Esophagus muscularis mucosa (tissue), 4 donors: ENCODE results near the gene MBD5. TPM values are rescaled to one million over a fixed set of nuclear protein-coding genes. Genes with fewer than 3 reads are reported as not detected.
A peak's percentile ranks its signal among the peaks of the same experiment; 100 is the strongest.

Experiments
- DNase-seq: peaks from one replicate; pipeline ENCODE4 v3.0.0-alpha.2; 2017; ENCODE audit errors: extremely low spot score
- H3K27ac ChIP-seq, 4 donors: fragments of 200-600 bp; sonication (generic); replicated peaks in 1 of 4; 1 replicate in 3 of 4; 2 replicates in 1 of 4; pipeline ENCODE4 v1.5.1; 2016 to 2019; ENCODE audit warnings: mild to moderate bottlenecking in 1 of 4
- H3K27me3 ChIP-seq, 4 donors: fragments of 200-600 bp; sonication (generic); one replicate each; pipeline versions ENCODE4 v1.5.1 to v1.6.0; 2016 to 2019
- H3K36me3 ChIP-seq, 4 donors: fragments of 200-600 bp; sonication (generic); one replicate each; pipeline ENCODE4 v1.5.1; 2016 to 2019
- H3K4me1 ChIP-seq, 4 donors: fragments of 200-600 bp; sonication (generic); one replicate each; pipeline ENCODE4 v1.5.1; 2016 to 2019
- H3K4me3 ChIP-seq, 4 donors: fragments of 200-600 bp; sonication (generic); 1 replicate in 2 of 4; 2 replicates in 2 of 4; pipeline ENCODE4 v1.5.1; 2016 to 2019; ENCODE audit warnings: mild to moderate bottlenecking in 4 of 4, moderate library complexity in 1 of 4
- H3K9me3 ChIP-seq, 4 donors: fragments of 200-600 bp; sonication (generic); 1 replicate in 3 of 4; 2 replicates in 1 of 4; pipeline ENCODE4 v1.5.1; 2016 to 2019
- EP300 ChIP-seq: sonication (generic); formaldehyde crosslinking; IDR thresholded peaks from one replicate; pipeline ENCODE4 v1.6.1; 2017; ENCODE audit warnings: antibody characterized with exemption
- POLR2A ChIP-seq: fragments of 450-650 bp; IDR thresholded peaks from one replicate; pipeline ENCODE4 v1.6.1; 2017; ENCODE audit warnings: antibody characterized with exemption, moderate library complexity, mild to moderate bottlenecking, low read depth
- POLR2AphosphoS5 ChIP-seq, 2 donors: sonication (generic); formaldehyde crosslinking; IDR thresholded peaks; one replicate each; pipeline ENCODE4 v1.6.1; 2017; ENCODE audit warnings: antibody characterized with exemption in 2 of 2
- WGBS: methylation state at CpG from one replicate; pipeline ENCODE4 v1.1.5; 2018; 5-methylcytosine and 5-hydroxymethylcytosine counted together
- intact Hi-C: fragments of 100-400 bp; cut with DNase I; formaldehyde crosslinking; loops from one replicate; pipeline ENCODE4 v1.15.1; 2023
- total RNA-seq, 4 donors: library from RNA; depleted of rRNA; stranded (reverse); fragments of >200 nt; gene quantifications; one replicate each; pipeline versions ENCODE4 v1.1.0 to v1.2.1, GENCODE V29; 2016
- TF ChIP-seq, protein P1 (sequence below), 3 experiments: fragments of 200-600 bp in 2 of 3; fragments of 450-650 bp in 1 of 3; sonication (generic) in 2 of 3; IDR thresholded peaks; one replicate each; pipeline ENCODE4 v1.5.1; 2017 to 2019; ENCODE audit warnings: antibody characterized with exemption in 3 of 3, mild to moderate bottlenecking in 2 of 3, moderate library complexity in 1 of 3

Gene MBD5
- total RNA-seq, 4 donors from 2014 or later, result 34.6 to 49.0 (median 44.9) TPM

DNA sequence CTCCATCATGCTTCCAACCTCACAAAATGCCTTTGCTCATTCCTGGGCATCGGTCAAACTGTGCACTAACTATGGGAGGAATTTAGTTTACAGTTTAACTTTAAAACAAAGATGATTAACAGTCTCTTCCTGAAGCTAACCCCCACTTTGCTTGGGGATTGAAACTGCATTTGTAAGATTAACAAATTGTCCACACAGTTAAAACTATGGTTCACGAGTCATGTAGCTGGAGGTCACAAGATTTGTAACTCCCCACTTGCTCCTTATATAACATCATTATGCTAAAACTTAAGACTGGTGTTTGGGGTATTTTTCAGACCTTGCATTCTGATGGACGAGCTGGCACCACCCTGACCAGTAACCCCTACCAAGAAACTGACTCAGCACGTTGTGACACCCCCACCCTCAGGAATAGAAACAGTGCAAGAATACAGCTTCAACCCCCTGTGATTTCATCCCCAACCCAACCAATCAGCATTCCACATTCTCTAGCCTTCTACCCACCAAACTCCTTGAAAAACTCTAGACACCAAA, 252.3 kb downstream of the MBD5 start:
- Histone ChIP-seq H3K27me3 (no peaks in the 10 kb centered on the region), H3K4me3 (no peak overlapping the region), H3K36me3 (no peaks in the 10 kb centered on the region), H3K27ac (peak overlapping the region; percentile 4 to 49 (median 36)), H3K4me1 (peaks cover 0 to 20% (median 12%) of the 10 kb centered on the region in 4 donors), H3K9me3 (no peaks in the 10 kb centered on the region)
- DNase-seq, result no peak
- intact Hi-C loops, result no loop called here
- 36% methylated on average over 4 of the region's 4 CpGs for WGBS
- TF ChIP-seq, protein P1, sequence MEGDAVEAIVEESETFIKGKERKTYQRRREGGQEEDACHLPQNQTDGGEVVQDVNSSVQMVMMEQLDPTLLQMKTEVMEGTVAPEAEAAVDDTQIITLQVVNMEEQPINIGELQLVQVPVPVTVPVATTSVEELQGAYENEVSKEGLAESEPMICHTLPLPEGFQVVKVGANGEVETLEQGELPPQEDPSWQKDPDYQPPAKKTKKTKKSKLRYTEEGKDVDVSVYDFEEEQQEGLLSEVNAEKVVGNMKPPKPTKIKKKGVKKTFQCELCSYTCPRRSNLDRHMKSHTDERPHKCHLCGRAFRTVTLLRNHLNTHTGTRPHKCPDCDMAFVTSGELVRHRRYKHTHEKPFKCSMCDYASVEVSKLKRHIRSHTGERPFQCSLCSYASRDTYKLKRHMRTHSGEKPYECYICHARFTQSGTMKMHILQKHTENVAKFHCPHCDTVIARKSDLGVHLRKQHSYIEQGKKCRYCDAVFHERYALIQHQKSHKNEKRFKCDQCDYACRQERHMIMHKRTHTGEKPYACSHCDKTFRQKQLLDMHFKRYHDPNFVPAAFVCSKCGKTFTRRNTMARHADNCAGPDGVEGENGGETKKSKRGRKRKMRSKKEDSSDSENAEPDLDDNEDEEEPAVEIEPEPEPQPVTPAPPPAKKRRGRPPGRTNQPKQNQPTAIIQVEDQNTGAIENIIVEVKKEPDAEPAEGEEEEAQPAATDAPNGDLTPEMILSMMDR (IDR thresholded peaks at IDR 0.05), result no peak
- TF ChIP-seq POLR2A (no peak), POLR2AphosphoS5 (IDR thresholded peaks at IDR 0.05) (no peak), EP300 (no peak)

DNA sequence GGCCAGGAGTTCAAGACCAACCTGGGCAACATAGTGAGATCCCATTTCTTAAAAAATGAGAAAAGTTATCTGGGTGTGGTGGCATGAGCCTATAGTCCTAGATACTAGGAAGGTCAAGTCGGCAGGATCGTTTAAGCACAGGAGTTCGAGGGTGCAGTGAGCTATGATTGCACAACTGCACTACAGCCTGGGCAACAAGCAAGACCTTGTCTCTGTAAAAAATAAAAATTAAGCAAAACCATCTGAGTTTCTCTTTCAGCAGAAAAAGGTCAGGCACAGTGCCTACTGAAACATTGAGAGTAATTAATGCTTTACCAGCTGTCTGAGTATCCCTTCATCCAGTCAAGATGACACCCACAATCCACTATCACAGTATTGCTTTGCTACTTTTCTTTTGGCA, 258.3 kb downstream of the MBD5 start:
- H3K9me3 ChIP-seq, result no peaks in the 10 kb centered on the region
- no peak overlapping the region for H3K4me3 ChIP-seq
- intact Hi-C loops, result no loop called here
- peaks cover 8 to 14% (median 9%) of the 10 kb centered on the region in 4 donors for H3K4me1 ChIP-seq
- H3K36me3 ChIP-seq, result no peaks in the 10 kb centered on the region
- WGBS, result 93% methylated on average over 3 of the region's 3 CpGs
- no peaks in the 10 kb centered on the region for H3K27me3 ChIP-seq
- DNase-seq, result no peak
- TF ChIP-seq POLR2AphosphoS5 (IDR thresholded peaks at IDR 0.05), result no peak
- TF ChIP-seq, protein P1 (IDR thresholded peaks at IDR 0.05), result no peak
- TF ChIP-seq EP300, result no peak
- TF ChIP-seq POLR2A, result no peak
- no peak overlapping the region for H3K27ac ChIP-seq

DNA sequence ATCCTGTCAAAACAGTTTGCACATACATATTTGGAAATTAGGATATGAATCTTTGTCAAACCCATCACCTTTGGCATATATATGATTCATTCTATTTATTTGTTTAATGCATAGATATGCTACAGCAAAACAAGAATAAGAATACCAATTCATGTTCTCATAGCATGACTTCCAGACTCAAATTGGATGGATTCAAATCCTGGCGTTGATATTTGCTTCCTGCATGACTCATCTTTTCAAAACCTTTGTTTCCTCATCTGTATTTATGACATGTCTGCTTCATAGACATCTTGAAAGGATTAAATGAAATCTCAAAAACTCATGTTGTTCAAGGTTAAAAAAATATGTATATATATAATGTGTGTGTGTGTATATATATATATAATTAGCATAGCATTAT, 261.3 kb downstream of the MBD5 start:
- TF ChIP-seq EP300 (no peak), POLR2AphosphoS5 (IDR thresholded peaks at IDR 0.05) (no peak), POLR2A (no peak)
- TF ChIP-seq, protein P1 (IDR thresholded peaks at IDR 0.05), result no peak
- DNase-seq, result no peak
- Histone ChIP-seq H3K27ac (no peak overlapping the region), H3K9me3 (no peaks in the 10 kb centered on the region), H3K27me3 (no peaks in the 10 kb centered on the region), H3K4me3 (no peak overlapping the region), H3K4me1 (peaks cover 7 to 26% (median 11%) of the 10 kb centered on the region in 4 donors), H3K36me3 (no peaks in the 10 kb centered on the region)
- intact Hi-C loops, result no loop called here
- 71% methylated on average over 1 of the region's 1 CpG for WGBS

DNA sequence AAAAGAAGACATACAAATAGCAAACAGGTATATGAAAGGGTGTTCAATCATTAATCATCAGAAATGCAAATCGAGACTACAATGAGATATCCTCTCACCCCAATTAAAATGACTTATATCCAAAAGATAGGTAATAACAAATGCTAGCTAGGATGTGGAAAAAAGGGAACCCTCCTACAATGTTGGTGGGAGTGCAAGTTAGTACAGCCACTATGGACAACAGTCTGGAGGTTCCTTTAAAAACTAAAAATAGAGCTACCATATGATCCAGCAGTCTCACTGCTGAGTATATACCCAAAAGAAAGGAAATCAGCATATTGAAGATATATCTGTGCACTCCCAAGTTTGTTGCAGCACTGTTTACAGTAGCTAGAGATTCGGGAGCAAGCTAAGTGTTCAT, 271.5 kb downstream of the MBD5 start:
- Histone ChIP-seq H3K27ac (no peak overlapping the region), H3K9me3 (no peaks in the 10 kb centered on the region), H3K4me1 (no peaks in the 10 kb centered on the region), H3K4me3 (no peak overlapping the region), H3K27me3 (no peaks in the 10 kb centered on the region), H3K36me3 (no peaks in the 10 kb centered on the region)
- WGBS, result 89% methylated on average over 2 of the region's 2 CpGs
- TF ChIP-seq POLR2A, result no peak
- TF ChIP-seq EP300, result no peak
- TF ChIP-seq, protein P1 (IDR thresholded peaks at IDR 0.05), result no peak
- no peak for TF ChIP-seq POLR2AphosphoS5 (IDR thresholded peaks at IDR 0.05)
- DNase-seq, result no peak
- intact Hi-C loops, result no loop called here

DNA sequence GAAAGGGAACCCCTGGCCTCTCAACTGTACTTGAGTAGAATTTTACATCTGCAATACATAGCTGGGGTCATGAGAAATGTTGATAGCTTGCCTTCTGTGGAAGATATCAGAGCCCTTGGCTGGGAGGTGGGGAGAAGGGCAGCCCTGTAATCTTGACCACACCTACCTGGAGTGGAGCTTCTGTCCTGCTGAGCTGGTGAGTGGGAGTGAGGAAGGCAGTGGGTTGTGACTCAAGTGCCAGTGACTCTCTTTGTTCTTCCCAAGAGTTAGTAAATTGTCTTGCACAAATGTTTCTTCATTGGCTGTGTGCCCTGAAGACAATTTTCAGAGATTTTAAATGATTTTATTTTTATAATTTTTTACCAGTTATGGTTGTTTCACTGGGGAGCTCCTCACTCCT, 277.3 kb downstream of the MBD5 start:
- H3K27ac ChIP-seq, result no peak overlapping the region
- no peak for TF ChIP-seq EP300
- no peak for TF ChIP-seq POLR2A
- no peak for TF ChIP-seq POLR2AphosphoS5 (IDR thresholded peaks at IDR 0.05)
- TF ChIP-seq, protein P1 (IDR thresholded peaks at IDR 0.05), result no peak
- DNase-seq, result no peak
- H3K36me3 ChIP-seq, result no peaks in the 10 kb centered on the region
- H3K9me3 ChIP-seq, result no peaks in the 10 kb centered on the region
- no peaks in the 10 kb centered on the region for H3K27me3 ChIP-seq
- no peak overlapping the region for H3K4me3 ChIP-seq
- intact Hi-C loops, result no loop called here
- H3K4me1 ChIP-seq, result peaks cover 0 to 15% (median 14%) of the 10 kb centered on the region in 4 donors
